GM18499 (cell line): ENCODE measurements around the gene CPSF4L.
"Not testable (repeated sequence)": the region's sequence is repeated elsewhere in the genome, so short reads cannot be mapped to it uniquely, and the experiment has no call there.

Experiments used
- ATAC-seq: cut with Tn5 transposase; IDR thresholded peaks from one replicate; pipeline ENCODE4 v1.9.1; 2021; ENCODE audit warnings: moderate number of reproducible peaks; ENCODE audit not compliant: insufficient read depth, unreplicated experiment

Gene CPSF4L

DNA sequence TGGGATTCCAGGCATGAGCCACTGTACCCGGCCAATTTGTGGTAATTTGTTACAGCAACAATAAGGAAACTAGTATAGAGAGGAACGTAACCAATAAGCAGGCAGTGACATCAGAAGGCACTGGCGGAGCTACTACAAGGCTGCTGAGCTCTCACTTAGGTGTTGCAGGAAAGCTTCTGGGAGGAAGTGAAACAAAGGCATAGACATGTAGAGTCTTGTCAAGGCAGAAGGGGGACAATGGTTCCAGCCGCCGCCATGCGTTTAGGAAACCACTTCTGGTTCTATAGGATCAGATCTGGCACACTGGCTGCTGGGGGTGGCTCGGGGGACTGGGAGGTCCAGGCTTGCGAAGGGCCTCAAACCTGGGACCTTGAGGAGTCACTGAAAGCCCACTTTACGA lies 9.4 kb upstream of the CPSF4L start:
- peak; percentile 99 for ATAC-seq

DNA sequence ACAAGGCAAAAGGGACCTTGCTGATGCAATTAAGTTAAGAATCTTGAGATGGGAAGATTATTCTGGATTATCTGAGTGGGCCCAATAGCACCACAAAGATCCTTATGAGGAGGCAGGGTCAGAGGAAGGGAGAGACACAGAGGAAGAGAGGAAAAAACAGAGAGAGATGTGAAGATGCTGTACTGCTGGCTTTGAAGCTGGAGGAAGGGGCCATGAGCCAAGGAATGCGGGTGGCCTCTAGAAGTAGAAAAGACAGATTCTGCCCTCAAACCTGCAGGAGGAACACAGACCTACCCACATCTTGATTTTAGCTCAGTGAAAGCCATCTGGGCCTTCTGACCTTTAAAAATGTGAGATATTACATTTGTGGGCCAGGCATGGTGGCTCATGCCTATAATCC lies 8.1 kb upstream of the CPSF4L start:
- ATAC-seq: no peak

DNA sequence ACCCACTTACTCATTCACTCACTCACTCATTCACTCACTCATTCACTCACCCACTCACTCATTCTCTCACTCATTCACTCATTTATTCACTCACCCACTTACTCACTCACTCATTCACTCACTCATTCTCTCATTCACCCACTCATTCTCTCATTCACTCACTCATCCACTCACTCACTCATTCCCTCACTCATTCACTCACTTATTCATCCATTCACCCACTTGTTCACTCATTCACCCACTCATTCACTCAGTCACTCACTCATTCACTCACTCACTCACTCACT lies 7.6 kb upstream of the CPSF4L start:
- no peak for ATAC-seq

DNA sequence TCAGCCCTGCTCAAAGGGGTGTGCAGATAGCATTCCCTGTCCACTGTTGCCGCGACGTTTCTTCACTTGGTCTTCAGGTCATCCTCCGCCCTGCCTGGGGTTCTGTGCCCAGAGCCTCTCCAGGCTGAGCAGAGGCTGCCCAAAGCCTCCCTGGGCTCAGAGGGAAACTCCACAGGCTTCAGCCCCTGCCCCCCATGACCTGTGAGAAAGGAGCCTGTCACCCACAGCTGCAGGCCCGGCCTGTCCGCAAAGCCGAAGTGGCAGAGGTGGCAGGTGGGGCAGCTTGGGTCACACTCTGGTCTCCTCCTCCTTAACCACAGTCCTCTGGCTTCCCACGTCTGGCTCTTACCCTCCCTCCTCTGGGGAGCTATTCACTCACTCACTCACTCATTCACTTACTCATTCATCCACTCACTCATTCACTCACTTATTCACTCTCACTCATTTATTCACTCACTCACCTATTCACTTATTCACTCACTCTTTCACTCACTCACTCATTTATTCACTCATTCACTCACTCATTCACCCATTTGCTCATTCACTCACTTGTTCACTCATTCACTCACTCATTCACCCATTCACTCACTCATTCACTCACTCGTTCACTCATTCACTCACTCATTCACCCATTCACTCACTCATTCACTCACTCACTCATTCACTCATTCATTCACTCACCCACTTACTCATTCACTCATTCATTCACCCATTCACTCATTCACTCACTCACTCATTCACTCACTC lies 7.1 kb upstream of the CPSF4L start:
- ATAC-seq: no peak

DNA sequence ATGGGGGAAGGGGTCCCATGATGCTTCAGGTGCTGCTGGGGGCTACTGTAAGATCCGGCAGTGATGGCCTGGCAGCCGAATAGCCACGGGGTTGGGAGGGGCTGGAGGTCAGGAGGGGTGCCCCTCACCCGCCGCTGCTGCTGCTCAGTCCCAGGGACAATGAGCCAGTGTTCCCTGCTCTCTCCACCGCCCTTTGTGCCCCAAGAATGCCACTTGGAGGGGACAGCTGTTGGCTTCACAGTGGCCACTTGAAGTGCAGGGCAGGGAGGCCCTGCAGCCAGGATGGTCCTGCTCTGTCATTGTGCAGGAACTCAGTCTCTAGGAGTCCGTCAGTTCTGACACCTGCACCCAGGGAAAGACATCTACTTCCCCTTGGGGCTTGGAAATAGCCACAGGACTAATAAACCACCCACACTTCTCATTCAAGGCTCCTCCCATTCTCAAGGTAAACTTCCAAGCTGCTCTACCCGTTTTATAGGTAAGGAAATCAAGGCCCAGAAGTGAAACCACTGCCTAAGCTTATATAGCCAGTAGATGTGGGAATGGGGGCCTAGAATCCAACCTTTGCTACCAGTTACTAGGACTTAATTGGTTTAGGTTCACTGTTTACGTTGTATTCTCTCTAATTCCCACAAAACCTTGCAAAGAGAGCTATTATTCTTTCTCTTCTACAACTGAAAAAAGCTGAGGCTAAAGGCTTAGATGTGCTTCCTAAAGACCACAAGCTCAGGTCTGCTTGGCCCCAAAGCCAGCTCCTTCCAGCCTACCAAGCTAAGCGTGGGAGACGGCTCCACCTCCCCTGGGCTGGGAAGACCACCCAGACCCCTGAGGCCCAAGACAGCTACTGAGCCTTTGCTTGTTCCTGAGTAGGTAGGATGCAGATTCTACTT lies 6.2 kb upstream of the CPSF4L start:
- ATAC-seq: no peak

DNA sequence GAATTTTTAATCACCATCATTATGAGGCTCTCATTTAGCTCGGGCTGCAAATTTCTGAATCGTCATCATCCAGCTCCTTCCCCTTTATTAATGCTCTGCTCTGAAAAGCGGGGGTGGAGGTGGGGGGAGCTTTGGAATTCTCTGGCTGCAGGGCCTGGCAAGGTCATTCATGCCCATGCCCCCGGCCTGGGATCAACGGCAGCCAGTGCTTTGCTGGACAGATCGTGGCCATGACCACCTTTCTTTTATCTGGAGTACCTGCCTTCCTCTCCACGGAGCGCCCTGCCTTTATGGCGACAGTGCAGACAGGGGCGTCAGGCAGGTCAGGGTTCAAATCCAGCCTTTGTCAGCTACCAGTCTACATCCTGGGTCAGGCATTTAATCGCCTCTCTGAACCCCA lies 5.1 kb upstream of the CPSF4L start:
- ATAC-seq: no peak

DNA sequence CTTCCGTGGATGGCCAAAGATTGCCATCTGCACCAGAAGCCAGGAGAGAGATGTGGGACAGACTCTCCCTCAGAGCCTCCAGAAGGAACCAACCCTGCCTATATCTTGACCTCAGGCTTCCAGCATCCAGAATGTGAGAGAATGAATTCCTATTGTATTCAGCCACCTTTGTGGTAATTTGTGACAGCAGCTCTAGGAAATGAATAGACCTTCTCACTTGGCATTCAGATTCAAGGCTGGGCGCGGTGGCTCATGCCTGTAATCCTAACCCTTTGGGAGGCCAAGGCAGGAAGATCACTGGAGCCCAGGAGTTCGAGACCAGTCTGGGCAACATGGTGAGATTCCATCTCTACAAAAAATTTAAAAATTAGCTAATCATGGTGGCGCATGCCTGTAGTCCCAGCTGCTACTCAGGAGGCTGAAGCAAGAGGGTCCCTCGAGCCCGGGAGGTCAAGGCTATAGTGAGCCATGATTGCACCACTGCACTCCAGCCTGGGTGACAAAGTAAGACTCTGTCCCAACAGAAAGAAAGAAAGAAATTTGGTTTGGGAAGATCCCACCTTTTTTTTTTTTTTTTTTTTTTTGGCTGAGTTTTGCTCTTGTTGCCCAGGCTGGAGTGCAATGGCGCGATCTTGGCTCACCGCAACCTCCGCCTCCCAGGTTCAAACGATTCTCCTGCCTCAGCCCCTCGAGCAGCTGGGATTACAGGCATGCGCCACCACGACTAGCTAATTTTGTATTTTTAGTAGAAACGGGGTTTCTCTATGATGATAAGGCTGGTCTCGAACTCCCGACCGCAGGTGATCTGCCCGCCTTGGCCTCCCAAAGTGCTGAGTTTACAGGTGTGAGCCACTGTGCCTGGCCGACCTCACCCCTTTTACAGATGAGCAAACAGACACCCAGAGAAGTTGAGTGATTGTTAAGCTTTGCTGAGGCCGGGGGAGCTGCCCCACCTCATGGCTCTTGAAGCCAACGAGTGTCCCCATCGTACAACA lies 4.3 kb upstream of the CPSF4L start:
- ATAC-seq: no peak

DNA sequence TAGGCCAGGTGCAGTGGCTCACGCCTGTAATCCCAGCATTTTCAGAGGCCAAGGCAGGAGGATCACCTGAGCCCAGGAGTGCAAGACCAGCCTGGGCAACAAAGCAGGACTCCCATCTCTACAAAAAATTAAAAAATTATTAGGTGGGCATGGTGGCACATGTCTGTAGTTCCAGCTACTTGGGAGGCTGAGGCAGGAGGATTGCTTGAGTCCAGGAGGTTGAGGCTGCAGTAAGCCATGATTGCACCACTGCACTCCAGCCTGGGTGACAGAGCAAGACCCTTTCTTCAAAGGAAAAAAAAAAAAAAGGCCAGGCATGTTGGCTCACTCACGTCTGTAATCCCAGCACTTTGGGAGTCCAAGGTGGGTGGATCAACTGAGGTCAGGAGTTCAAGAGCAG lies 2.8 kb upstream of the CPSF4L start:
- ATAC-seq: not testable (repeated sequence)

DNA sequence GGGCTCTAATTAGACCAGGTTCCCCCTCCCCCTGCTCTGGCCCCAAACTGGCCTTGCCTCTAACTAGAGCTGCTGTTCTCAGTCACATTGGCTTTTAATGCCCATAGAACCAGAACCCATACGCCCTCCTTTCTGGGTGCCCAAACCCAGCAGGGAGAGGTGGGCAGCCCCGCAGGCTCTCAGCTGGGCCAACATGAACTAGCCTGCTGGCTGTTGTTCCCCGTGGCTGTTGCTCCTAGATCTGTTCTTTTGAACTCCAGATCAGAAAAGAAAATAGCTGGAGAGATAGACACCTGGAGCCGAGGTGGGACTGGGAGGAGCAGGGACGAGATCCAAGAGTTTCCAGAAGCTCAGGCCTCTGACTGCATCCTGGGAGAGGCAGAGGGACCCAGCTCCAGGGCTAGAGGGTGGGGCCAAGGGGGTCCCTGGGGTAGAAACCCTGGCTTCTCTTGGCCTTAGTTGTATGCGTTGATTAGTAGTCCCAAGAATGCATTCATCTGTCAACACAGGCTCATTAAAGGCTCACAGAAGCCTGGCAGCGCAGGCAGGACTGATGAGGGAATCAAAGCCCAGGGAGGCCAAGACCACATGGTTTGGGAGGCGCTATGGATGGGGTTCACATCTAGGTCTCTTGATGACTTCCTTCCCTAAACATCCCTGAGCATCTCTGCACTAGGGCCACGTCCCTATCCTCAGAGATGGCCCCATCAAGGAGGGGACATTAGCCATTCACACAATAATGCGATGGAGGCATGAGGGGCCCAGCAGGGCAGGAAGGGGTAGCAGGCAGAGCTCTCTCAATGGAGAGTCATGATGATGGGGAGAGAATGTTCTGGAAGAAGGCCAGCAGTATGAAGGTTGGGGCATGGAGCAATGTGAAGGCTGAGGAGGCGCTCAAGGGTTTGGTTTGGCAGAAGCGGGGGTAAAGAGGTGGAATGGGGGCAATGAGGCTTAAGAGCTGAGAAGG lies 1.3 kb upstream of the CPSF4L start:
- no peak for ATAC-seq

DNA sequence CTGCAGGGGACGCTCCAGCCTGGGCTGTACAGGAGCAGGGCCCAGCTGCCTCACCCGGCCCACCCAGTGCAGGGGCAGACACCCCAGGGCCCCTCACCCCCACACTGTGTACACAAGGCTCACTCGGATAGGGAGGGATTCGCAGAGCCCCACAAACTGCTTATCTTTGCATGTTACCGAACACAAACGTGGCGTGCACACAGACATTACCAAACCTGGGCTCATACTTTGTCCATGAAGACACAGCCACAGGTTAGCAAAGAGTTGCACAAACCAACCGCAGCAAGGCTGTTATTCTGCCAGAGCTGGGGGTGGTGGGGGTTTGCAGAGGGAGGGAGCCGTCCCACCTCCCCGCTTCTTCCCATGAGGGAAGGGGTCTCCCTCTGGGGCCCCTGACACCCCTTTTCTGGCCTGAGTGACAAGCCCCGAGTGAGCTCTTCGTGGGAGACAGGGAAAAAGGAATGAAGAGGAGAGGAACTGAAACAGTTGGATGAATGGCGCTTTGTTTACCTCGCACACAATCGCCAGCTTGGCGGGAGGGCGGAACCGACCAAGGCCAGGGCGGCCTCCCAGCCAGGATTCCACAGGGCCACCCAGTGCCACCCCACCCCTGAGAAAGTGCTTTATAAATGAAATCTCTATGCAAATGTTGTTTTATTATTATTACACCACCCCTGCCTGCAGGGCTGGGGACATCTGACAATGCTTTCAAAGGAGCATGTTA lies 434 bp upstream of the CPSF4L start:
- ATAC-seq: no peak

DNA sequence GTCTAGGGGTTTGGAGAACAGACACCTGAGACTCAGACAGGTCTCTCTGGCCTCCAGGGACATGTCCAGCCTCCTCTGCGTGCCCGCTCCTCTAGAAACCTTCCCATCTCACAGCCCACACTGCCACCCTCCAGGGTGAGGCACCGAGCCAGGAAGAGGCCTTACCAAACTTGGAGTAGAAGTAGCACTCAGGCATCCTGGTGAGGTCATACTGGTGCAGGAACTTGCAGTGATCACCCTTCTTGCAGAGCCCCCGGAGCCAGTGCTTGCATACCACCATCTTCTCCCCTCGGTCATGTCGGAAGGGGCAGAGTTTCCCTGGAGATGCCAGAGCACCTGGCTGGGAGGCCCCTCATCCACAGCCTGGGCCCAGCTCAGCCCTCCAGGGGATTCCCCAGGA lies 4.2 kb downstream of the CPSF4L start:
- ATAC-seq: no peak

DNA sequence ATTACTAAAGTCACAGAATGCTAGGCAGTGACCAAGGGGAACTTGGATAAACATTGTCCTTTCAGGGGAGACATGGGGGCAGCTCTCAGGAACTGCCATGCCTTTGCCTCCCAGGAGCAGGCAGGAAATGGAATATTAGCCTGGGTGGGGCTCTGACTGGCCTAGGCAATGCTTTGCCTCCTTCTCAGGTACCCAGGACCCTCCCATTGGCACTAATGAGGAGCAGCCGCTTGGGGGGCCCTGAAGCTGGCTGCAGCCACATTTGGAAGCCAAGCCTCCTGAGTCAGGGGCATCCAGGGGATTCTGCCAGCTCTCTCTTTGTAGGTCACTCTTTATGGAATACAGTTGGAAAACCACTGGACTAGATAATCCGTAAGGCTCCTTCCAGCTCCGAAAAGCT lies 5.5 kb downstream of the CPSF4L start:
- no peak for ATAC-seq

DNA sequence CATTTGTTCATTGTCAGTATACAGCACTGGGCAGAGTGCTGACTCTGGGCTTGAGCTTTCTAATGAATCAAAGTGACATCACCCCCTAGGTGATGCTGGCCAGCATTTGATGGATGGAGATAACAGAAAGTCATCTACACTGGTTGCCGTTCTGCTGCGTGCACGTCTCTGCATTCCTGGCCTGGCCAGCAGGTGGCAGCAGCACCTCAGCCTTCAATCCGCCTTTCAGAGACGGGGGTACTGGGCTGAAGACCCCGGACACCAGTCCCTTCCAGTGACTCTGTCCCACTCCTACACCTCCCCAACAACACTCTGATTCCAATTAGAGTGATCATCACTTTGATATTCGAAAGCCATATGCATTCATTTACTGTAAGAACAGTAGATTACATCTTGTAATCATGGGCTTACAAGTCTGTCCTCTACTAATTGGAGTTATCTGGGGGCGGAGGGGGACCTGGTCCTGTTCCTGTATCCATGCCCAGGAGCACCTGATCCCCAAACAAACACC lies 6.0 kb downstream of the CPSF4L start:
- no peak for ATAC-seq

DNA sequence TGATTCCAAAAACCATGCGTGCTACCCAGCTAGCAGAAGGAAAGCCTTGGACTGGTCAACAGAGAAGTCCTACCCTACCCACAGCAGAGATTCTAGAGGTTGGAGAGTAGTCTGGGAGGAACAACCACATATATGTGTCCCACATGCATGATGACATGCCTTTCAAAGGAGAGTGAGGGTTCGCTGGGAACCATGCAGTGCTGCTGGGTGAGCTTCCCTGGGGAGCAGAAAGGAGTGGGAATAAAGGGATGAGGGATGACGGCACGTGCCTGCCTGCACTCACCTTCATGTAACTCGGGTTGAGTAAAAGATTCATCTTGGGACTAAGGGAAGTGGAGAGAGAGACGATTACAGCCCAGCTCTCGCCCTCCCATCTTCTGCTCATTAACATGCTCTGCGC lies 9.8 kb downstream of the CPSF4L start:
- no peak for ATAC-seq

DNA sequence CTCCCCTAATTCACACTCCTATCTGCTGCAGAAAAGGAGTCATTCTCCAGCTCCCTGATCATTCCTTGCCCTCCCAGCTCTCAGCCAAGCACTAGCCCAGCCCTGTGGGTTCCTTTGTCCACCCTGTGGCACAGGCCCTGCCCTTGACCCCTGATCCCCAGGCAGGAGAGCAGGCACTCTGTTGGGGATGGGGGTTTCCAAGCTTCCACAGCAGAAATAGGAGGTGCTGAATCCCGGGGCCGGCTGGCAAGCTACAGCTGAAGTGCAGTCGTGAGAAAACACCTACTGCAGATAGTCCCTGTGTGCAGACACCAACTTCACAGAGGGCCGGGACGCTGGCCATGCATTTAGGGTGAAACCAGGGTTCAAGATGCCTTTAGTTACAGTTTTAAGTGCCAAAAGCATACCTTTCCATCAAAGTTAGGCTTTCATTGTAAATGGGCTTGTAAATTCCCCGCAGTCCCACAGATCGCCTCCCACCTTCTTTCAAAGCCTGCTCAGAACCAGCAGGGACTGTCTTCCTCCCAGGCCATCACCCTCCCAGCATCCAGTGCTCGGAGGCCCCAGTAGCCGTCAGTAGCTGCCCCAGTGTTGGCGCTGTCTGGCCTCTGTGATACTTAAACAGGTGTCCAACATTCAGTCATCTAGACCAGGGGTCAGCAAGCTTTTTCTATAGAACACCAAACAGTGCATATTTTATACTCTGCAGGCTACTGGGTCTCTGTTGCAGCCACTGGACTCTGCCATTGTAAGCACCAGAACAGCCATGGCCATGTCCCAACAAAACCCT lies 10.6 kb downstream of the CPSF4L start:
- no peak for ATAC-seq

DNA sequence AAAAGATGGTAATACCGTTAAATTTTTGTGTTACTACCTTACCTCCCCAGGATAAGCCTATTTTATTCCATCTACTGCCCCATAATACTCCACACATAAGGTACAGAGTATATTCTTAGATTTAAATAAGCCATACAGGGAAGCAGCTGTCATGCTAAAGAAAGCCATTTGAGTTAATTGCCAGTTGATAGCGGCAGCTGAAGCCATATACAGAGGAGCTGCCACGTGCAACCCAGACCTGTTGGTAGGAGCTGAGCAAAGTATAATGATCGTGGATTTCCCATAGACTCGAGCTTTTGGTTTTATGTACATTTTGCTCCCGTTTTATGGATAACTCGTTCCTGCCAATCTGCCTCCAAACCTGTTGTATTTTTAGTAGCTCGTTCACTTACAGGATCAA lies 12.0 kb downstream of the CPSF4L start:
- ATAC-seq: no peak

DNA sequence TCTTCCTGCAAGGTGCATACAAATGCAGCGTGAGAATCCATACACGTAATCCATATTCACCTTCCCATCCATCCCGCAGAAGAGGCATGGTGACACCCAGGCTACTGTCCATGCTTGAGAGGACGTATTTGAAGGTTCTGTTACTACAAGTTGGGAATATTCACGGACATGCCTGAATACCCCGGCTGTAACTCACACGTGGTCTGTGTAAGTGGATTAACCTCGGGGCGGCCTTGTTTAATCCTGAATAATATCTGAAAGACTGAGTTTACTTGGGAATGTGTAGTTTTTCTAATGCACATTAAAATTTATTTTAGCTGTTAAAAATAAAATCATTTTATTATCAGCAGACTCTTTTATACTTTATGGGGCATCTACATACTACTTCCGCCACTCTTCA lies 13.1 kb downstream of the CPSF4L start:
- no peak for ATAC-seq

DNA sequence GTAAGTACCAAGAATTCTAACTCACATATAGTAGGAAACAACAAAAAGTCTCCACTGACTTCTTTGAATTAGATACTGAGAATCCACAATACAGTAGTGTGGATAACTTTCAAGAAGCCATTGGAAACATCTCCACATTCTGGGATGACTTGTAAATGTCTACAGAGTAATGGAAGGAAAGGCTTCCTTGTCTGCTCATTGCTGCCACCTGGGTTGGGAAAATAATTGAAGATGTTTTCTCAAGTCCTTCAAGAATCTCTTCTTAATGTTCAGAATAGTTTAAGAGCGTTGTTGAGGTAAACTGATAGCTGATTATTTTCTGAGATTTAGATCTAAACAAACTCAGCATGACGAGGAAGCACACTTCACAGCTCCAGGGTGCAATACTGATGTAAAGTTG lies 14.0 kb downstream of the CPSF4L start:
- no peak for ATAC-seq
